ENCODE measurements around the gene HYAL2. TPM values are rescaled to one million over a fixed set of nuclear protein-coding genes. Genes with fewer than 3 reads are reported as not detected.
A peak's percentile ranks its signal among the peaks of the same experiment; 100 is the strongest.

Gene HYAL2
- total and polyA plus RNA-seq, 2 of the 8 experiments (the other 6 are each of a cell fraction or from before 2014, with no cell fraction given), result 51.9 to 176 TPM

GRCh38 chr3:50321336-50322114 lies 1.0 kb downstream of the HYAL2 start:
- Histone ChIP-seq H3K4me2 (ENCODE audit: insufficient read depth in 1 of 2, low read depth in 2 of 2, low read length in 2 of 2) (peak overlapping the region; percentile 97), H3K27me3 (replicated peaks in 1 of 4; ENCODE audit: control insufficient read depth in 3 of 4, extremely low read depth in 1 of 4, insufficient read depth in 3 of 4, low read length in 3 of 4) (no peaks in the 10 kb centered on the region), H3K14ac (ENCODE audit: insufficient read length) (no peak overlapping the region), H4K20me1 (replicated peaks in 1 of 2; ENCODE audit: control insufficient read depth in 1 of 2, insufficient read depth in 2 of 2, low read length in 2 of 2) (peaks cover 18 to 29% of the 10 kb centered on the region in 2 experiments), H3K36me3 (ENCODE audit: control insufficient read depth in 2 of 4, insufficient read depth in 4 of 4, low read length in 3 of 4) (peaks cover 23 to 37% (median 31%) of the 10 kb centered on the region in 4 experiments), H3K79me1 (ENCODE audit: low read depth, low read length) (peaks cover 17% of the 10 kb centered on the region), H2BK15ac (ENCODE audit: low read length) (peak overlapping the region; percentile 95; the same call in 1 of the 2 replicates), H3K4me1 (replicated peaks in 1 of 4; ENCODE audit: control insufficient read depth in 3 of 4, insufficient read depth in 4 of 4, low read length in 3 of 4) (peaks cover 0 to 35% (median 19%) of the 10 kb centered on the region in 4 experiments; a peak in 6 of 7 replicates), H4K5ac (ENCODE audit: insufficient read length, low read depth, low read length) (peak overlapping the region; percentile 98), H3K79me2 (ENCODE audit: control insufficient read depth in 1 of 2, insufficient read depth in 2 of 2, low read length in 2 of 2) (peaks cover 0 to 25% of the 10 kb centered on the region in 2 experiments; a peak in 3 of 4 replicates), H3K9ac (replicated peaks in 1 of 4; ENCODE audit: extremely low read depth in 1 of 4, low read depth in 3 of 4, low read length in 3 of 4) (peak overlapping the region; percentile 95 to 100 (median 98)), H2BK12ac (ENCODE audit: low read depth, low read length) (peak overlapping the region; percentile 87; the same call in 1 of the 2 replicates), H3K56ac (replicated peaks; ENCODE audit: insufficient read length, low read depth, low read length) (peak overlapping the region; percentile 98), H3K23me2 (ENCODE audit: low read depth, low read length) (peaks cover 17% of the 10 kb centered on the region), H2BK20ac (ENCODE audit: low read length) (0 out of 2 replicates have a peak overlapping the region, but pooled peaks have one; percentile 95), H2BK5ac (ENCODE audit: low read depth, low read length) (peak overlapping the region; percentile 99), H3K23ac (ENCODE audit: insufficient read length) (no peak overlapping the region), H3K4me3 (ENCODE audit: extremely low read depth in 1 of 4, insufficient read depth in 2 of 4, low read depth in 3 of 4, low read length in 4 of 4) (peak overlapping the region; percentile 89 to 96 (median 94)), H2AFZ (ENCODE audit: low read length) (no peak overlapping the region; the same call in 1 of the 2 replicates), H3K9me3 (ENCODE audit: insufficient read depth in 2 of 2, low read depth in 1 of 2, low read length in 1 of 2) (no peaks in the 10 kb centered on the region), H3K4ac (replicated peaks; ENCODE audit: insufficient read length, low read depth, low read length) (peak overlapping the region; percentile 74), H3K18ac (ENCODE audit: extremely low read depth, low read length) (peak overlapping the region; percentile 98), H2AK5ac (ENCODE audit: low read depth, low read length) (no peak overlapping the region), H2BK120ac (replicated peaks; ENCODE audit: low read depth, low read length) (no peak overlapping the region), H3K27ac (ENCODE audit: low read depth, low read length) (peak overlapping the region; percentile 100), H4K91ac (replicated peaks; ENCODE audit: insufficient read length, low read length) (peak overlapping the region; percentile 94), H4K8ac (ENCODE audit: extremely low read depth, insufficient read depth, low read length) (peak overlapping the region; percentile 99)
- ChIA-PET POLR2A (ENCODE audit: partially characterized antibody) (interaction anchor here (0.6 to 12.6 kb wide), 14 partner anchors 8 to 135 kb away, joined by 3 to 149 read pairs (median 6); partner anchors contain the start of genes GNAI2, HYAL1, HYAL3 and IFRD2), CTCF (ENCODE audit: partially characterized antibody) (interaction anchor here (0.5 to 7.5 kb wide), 25 partner anchors 10 to 1340 kb away, joined by 3 to 75 read pairs (median 4); partner anchors contain the start of genes CYB561D2, GNAT1, HYAL1 and HYAL3)
- WGBS, 2 experiments (ENCODE audit: extremely low coverage in 1 of 2, insufficient coverage in 1 of 2, insufficient read length in 1 of 2, insufficient replicate concordance in 2 of 2, low coverage in 1 of 2, low lambda C conversion rate in 2 of 2, missing lambda C conversion rate in 1 of 2), result 1% methylated on average over 43 of the region's 59 CpGs; no CpG with 5 or more reads in 1 of the 2 experiments
- FAIRE-seq (no peak), DNase-seq (ENCODE audit: low read depth in 1 of 2, low spot score in 2 of 2) (peak; percentile 75 to 93)
- TF ChIP-seq SAP30 (IDR thresholded peaks at IDR 0.05; ENCODE audit: insufficient read depth, insufficient replicate concordance, low read length) (no peak), POLR2AphosphoS5 (IDR thresholded peaks at IDR 0.05; ENCODE audit: low read depth, low read length) (peak; percentile 89)
